ENCODE data around the gene MSH3.
"Not testable (repeated sequence)": the region's sequence is repeated elsewhere in the genome, so short reads cannot be mapped to it uniquely, and the experiment has no call there.

The MSH3 gene

DNA sequence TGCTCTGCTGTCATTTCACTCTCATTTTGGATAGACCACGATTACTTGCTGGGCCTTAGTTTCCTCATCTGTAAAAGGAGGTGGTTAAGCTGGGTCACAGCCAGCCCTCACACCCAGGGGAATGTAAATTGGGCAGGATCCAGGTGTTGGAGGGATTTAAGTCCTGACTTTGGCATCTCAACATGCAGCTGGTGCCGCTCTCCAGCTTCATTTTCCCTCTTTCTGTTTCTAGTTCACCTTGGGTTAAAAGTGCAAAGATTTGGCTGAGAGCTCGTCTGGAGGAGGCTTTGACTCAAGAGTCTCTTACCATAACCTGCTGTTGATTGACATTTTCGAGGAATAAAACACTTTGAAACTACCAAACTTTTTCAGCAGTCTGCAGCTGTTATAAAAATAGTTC lies 144.6 kb downstream of the MSH3 start:
- no peak for DNase-seq

GRCh38 chr5:80799573-80799972 lies 145.1 kb downstream of the MSH3 start:
- DNase-seq: no peak

- DNase-seq: no peak
Observed at GRCh38 chr5:80804332-80804731, 149.9 kb downstream of the MSH3 start.

GRCh38 chr5:80805038-80805437 lies 150.6 kb downstream of the MSH3 start:
- no peak for DNase-seq

- DNase-seq: no peak
Observed at GRCh38 chr5:80806929-80807328, 152.5 kb downstream of the MSH3 start.

DNA sequence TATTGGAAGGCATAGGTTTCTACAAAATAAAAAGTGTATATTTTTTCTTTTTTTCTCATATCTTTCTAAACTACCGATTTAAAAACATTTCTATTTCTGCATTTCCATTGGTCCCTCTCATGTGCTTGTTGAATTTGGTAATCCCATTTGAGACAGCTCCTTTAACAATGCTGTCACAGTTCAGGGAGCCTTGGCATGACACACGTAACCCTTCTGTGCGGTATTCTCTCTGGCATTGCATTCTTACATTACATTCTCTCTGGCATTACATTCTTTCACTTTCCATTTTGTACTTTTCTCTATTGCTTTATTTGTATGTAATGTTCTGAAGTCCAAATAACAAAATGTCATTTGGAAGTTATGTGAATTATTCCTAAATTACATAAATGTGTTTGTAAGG lies 155.0 kb downstream of the MSH3 start:
- no peak for DNase-seq

- no peak for DNase-seq
Observed at GRCh38 chr5:80810425-80810824, 156.0 kb downstream of the MSH3 start.

GRCh38 chr5:80816590-80816989 lies 162.1 kb downstream of the MSH3 start:
- no peak for DNase-seq

GRCh38 chr5:80820685-80821084 lies 166.2 kb downstream of the MSH3 start:
- DNase-seq: no peak

DNA sequence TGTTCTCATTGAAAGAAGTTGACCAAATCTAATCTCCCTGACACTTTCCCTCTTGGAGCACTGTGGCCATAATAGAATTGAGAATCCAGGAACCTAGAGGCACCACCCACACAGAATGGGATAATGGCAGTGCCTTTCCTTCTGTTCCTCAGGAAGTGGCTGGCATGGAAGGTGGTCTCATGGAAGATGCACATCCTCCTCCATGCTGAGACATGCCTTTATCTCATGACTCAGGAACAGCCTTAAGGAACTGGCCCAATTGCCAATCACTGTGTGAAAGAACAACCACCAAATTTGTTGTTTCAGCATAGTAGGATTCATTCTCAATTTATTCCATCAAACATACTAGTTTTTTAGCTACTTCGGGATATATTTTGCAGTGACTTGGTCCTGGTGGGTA lies 168.2 kb downstream of the MSH3 start:
- DNase-seq: no peak

GRCh38 chr5:80824159-80824558 lies 169.7 kb downstream of the MSH3 start:
- DNase-seq: not testable (repeated sequence)

GRCh38 chr5:80825786-80826460 lies 171.5 kb downstream of the MSH3 start:
- no peak for DNase-seq

GRCh38 chr5:80834710-80835109 lies 180.3 kb downstream of the MSH3 start:
- DNase-seq: no peak

DNA sequence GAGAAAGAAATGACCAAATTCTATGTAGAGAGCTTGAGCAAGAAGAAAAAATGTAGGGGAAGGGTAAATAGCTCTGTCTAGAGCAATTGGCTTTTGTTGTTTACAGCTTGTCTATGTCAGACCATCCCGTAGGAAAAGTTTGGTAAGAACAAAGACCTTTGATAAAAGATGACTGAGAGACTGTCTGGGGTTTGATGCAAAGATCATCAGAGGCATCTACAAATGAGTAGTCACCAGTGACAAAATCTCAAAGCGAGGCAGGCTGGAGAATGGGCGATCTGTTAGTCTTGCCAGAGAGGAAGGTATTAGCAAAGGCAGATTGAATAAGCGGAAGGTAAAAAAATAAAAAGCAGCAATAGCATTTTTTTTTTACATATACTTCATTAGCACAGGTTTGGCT lies 180.7 kb downstream of the MSH3 start:
- no peak for DNase-seq

GRCh38 chr5:80837679-80838078 lies 183.2 kb downstream of the MSH3 start:
- DNase-seq: peak in 1 of 2 donors; percentile 10

GRCh38 chr5:80841026-80841797 lies 186.8 kb downstream of the MSH3 start:
- not testable (repeated sequence) for DNase-seq

DNA sequence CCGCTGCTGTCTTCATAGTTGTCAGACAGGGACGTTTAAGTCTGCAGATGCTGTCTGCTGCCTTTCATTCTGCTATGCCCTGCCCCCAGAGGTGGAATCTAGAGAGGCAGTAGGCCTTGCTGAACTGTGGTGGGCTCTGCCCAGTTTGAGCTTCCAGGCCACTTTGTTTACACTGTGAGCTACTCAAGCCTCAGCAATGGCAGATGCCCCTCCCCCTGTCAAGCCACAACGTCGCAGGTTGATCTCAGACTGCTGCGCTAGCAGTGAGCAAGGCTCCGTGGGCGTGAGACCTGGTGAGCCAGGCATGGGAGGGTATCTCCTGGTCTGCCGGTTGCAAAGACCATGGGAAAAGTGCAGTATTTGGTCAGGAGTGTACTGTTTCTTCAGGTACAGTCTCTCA lies 192.0 kb downstream of the MSH3 start:
- not testable (repeated sequence) for DNase-seq

DNA sequence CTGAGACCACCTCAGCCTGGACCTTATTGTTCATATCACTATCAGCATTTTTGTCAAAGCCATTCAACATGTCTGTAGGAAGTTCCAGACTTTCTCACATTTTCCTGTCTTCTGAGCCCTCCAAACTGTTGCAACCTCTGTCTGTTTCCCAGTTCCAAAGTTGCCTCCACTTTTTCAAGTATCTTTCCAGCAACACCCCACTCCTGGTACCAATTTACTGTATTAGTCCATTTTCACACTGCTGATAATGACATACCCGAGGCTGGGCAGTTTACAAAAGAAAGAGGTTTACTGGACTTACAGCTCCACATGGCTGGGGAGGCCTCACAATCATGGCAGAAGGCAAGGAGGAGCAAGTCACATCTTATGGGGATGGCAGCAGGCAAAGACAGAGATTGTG lies 195.7 kb downstream of the MSH3 start:
- DNase-seq: not testable (repeated sequence)

- no peak for DNase-seq
Observed at GRCh38 chr5:80852331-80853245, 198.1 kb downstream of the MSH3 start.

DNA sequence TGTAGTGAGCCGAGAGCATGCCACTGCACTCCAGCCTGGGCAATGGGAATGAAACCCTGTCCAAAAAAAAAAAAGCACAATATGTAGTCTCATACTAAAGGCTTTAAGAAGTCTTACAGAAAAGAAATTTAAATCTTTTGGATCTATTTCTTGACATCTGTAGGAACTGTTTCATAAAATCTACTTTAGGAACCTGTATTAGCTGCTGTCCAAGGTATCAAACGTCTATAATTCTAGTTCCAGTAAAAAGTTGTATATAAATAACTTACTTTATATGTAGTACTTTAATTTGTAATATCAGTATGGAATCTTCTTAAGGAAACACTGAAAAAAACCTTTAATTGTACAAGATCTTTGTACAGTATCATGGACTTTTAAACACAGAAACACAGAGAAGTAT lies 199.0 kb downstream of the MSH3 start:
- DNase-seq: no peak

DNA sequence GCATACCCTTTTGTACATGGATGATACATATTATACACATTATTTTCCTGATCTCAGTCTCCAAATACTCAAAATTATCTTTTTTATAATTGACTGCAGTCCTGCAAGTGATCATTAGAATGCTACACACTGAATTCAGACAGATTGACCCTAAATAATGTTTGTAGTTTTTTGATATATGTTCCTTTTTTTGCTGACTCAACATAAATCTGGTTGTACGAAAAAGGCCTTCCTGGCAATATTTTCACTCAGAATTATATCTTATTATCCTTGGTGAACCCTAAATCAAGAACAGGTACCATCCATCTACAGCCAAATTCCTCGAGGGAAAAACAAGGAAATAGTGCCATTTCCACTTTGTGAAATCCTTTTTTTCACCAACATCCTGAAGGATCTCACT lies 200.1 kb downstream of the MSH3 start:
- DNase-seq: no peak

DNA sequence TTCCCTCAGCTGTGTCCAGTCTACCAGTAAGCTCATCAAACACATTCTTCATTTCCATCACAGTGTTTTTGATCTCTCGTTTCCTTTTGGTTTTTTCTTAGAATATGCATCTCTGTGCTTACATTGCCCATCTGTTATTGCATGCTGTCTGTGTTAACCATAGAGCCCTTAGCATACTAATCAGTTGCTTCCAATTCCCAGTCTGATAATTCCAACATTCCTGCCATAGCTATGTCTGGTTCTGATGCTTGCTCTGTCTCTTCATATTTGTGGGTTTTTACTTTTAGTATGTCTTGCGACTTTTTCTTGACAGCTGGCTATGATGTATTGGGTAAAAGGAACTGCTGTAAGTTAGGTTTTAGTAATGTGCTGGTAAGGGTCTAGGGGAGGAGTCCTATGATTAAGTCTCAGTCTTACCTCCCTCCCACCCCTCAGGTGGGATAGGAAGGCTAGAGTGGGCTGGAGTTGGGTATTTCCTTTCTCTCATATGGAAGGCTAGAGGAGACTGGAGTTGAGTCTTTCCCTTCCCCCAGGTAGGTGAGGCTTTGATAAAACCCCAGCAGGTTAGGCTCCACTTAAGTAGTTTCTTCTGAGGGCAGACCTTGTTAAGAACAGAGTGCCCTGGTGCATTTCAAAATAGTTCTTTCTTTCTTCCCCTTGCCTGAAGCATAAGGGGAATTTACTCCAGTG lies 206.6 kb downstream of the MSH3 start:
- DNase-seq: no peak

DNA sequence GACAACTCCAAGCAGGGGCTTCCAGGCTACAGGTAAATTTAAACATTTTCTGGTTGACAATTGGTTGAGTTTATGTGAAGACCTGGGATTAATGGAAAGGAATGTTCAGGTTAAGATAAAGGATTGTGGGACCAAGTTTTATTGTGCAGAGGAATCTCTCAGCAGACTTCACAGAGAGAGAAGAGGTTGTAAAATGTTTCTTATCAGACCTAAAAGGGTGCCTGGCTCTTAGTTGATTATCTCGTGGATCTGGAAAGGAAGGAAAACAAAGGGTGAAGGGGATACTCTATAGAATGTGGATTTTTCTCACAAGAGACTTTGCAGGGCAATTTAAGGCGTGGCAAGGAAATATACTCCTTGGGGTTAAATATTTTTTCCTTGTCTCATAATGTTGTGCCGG lies 209.3 kb downstream of the MSH3 start:
- DNase-seq: no peak

Data from CD4-positive, alpha-beta T cell treated with Interleukin-4 for 1 hour (primary cell).